Measurements from ENCODE around the gene HMGXB4. TPM values are rescaled to one million over a fixed set of nuclear protein-coding genes. Genes with fewer than 3 reads are reported as not detected.

The HMGXB4 gene
- polyA plus RNA-seq, 1 experiment, result 15.1 TPM

GRCh38 chr22:35313311-35314121 is 56.2 kb downstream of the HMGXB4 start:
- no peak overlapping the region for H3K4me3 ChIP-seq (ENCODE audit: low read depth, low read length)
- H3K27me3 ChIP-seq (ENCODE audit: control insufficient read depth, insufficient read depth, low read length), result no peaks in the 10 kb centered on the region
- ChIA-PET POLR2A (interaction anchor here (0.6 kb wide), 1 partner anchor 316 kb away, joined by 3 read pairs; no protein-coding TSS in a partner anchor), CTCF (interaction anchor here (0.7 kb wide), 1 partner anchor 82 kb away, joined by 3 read pairs; no protein-coding TSS in a partner anchor)
- H3K36me3 ChIP-seq (ENCODE audit: control insufficient read depth, insufficient read depth, low read length), result peaks cover 4% of the 10 kb centered on the region
- peak; percentile 69 for DNase-seq (ENCODE audit: low read depth)
- TF ChIP-seq, protein P1, sequence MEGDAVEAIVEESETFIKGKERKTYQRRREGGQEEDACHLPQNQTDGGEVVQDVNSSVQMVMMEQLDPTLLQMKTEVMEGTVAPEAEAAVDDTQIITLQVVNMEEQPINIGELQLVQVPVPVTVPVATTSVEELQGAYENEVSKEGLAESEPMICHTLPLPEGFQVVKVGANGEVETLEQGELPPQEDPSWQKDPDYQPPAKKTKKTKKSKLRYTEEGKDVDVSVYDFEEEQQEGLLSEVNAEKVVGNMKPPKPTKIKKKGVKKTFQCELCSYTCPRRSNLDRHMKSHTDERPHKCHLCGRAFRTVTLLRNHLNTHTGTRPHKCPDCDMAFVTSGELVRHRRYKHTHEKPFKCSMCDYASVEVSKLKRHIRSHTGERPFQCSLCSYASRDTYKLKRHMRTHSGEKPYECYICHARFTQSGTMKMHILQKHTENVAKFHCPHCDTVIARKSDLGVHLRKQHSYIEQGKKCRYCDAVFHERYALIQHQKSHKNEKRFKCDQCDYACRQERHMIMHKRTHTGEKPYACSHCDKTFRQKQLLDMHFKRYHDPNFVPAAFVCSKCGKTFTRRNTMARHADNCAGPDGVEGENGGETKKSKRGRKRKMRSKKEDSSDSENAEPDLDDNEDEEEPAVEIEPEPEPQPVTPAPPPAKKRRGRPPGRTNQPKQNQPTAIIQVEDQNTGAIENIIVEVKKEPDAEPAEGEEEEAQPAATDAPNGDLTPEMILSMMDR (IDR thresholded peaks at IDR 0.05; ENCODE audit: insufficient read depth, low read depth, low read length), result no peak

DNA sequence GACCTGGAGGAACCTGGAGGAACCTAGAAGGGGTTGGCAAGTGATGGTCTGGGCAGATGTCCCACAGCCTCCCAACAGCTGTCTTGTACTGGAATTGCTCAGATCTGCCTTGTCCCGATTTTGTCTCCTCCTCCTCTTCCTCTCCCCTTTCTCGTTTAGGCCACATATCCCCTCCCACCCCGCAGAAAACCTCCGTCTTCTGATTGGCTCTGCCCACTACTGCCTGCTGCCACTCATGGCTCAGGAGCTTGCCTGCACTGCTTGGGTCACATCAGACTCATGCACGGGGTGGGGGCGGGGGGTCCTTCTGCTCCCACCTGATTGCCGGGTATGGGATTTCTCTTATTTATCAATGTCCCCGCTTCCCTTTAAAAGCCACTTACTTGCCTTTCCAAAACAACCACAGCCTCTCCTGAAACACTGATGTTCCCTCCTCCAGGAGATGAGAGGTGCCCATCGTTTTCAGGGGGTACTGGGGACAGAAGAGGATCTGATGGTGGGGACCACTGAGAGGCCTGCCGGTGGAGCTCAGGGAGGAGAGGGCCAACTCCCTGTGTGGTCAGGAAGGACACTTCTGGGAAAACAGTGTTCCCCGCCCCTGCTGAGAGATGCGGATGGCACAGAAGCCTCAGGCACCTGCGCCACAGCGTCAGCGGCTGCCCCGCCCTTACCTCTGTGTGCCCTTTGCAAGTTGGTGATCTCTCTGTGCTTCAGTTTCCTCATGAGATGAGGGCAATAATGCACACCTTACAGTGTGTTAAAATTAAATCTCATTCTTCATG is 57.1 kb downstream of the HMGXB4 start:
- CTCF ChIA-PET, result interaction anchor here (0.7 kb wide), 1 partner anchor 83 kb away, joined by 3 read pairs; no protein-coding TSS in a partner anchor
- no peak overlapping the region for H3K4me3 ChIP-seq (ENCODE audit: low read depth, low read length)

GRCh38 chr22:35315141-35315854 is 58.0 kb downstream of the HMGXB4 start:
- ChIA-PET POLR2A (no interaction called here), CTCF (no interaction called here)
- Histone ChIP-seq H3K36me3 (ENCODE audit: control insufficient read depth, insufficient read depth, low read length) (peaks cover 9% of the 10 kb centered on the region), H3K4me3 (ENCODE audit: low read depth, low read length) (no peak overlapping the region), H3K27me3 (ENCODE audit: control insufficient read depth, insufficient read depth, low read length) (no peaks in the 10 kb centered on the region)
- no peak for DNase-seq (ENCODE audit: low read depth)
- TF ChIP-seq, protein P1 (IDR thresholded peaks at IDR 0.05; ENCODE audit: insufficient read depth, low read depth, low read length), result no peak

More for the DNA sequence above, 57.1 kb downstream of the HMGXB4 start:
- TF ChIP-seq, protein P1 (IDR thresholded peaks at IDR 0.05; ENCODE audit: insufficient read depth, low read depth, low read length), result no peak
- Histone ChIP-seq H3K27me3 (ENCODE audit: control insufficient read depth, insufficient read depth, low read length) (no peaks in the 10 kb centered on the region), H3K36me3 (ENCODE audit: control insufficient read depth, insufficient read depth, low read length) (peaks cover 6% of the 10 kb centered on the region)
- no peak for DNase-seq (ENCODE audit: low read depth)
- POLR2A ChIA-PET, result no interaction called here

GRCh38 chr22:35315855-35316745 is 58.8 kb downstream of the HMGXB4 start:
- Histone ChIP-seq H3K27me3 (ENCODE audit: control insufficient read depth, insufficient read depth, low read length) (no peaks in the 10 kb centered on the region), H3K36me3 (ENCODE audit: control insufficient read depth, insufficient read depth, low read length) (peaks cover 10% of the 10 kb centered on the region), H3K4me3 (ENCODE audit: low read depth, low read length) (no peak overlapping the region)
- POLR2A ChIA-PET, result no interaction called here
- no peak for DNase-seq (ENCODE audit: low read depth)
- CTCF ChIA-PET, result no interaction called here
- TF ChIP-seq, protein P1 (IDR thresholded peaks at IDR 0.05; ENCODE audit: insufficient read depth, low read depth, low read length), result no peak
